DMS 273 treated with DMSO at 0.1 percent for 48 hours (cell line): ENCODE measurements around the gene SLC38A3.

Experiments
- DNase-seq: peaks from one replicate; lab custom pipeline; 2025; lab: John Stamatoyannopoulos, UW

Gene SLC38A3

GRCh38 chr3:50192689-50193141 lies 12.4 kb upstream of the SLC38A3 start:
- no peak for DNase-seq

- DNase-seq = no peak
Measured at GRCh38 chr3:50193286-50193685, 11.8 kb upstream of the SLC38A3 start.

GRCh38 chr3:50193746-50194127 lies 11.3 kb upstream of the SLC38A3 start:
- DNase-seq = no peak

GRCh38 chr3:50194128-50194902 lies 10.8 kb upstream of the SLC38A3 start:
- DNase-seq = no peak

- no peak for DNase-seq
Measured at GRCh38 chr3:50194903-50195500, 10.1 kb upstream of the SLC38A3 start.

GRCh38 chr3:50195501-50196252 lies 9.4 kb upstream of the SLC38A3 start:
- DNase-seq = no peak

GRCh38 chr3:50196253-50196801 lies 8.7 kb upstream of the SLC38A3 start:
- DNase-seq = no peak

- DNase-seq = no peak
Measured at GRCh38 chr3:50201573-50202315, 3.3 kb upstream of the SLC38A3 start.

- DNase-seq = no peak
Measured at GRCh38 chr3:50202353-50203112, 2.5 kb upstream of the SLC38A3 start.

- DNase-seq = no peak
Measured at GRCh38 chr3:50203113-50203808, 1.8 kb upstream of the SLC38A3 start.

GRCh38 chr3:50203809-50204803 lies 965 bp upstream of the SLC38A3 start:
- DNase-seq = no peak

GRCh38 chr3:50205413-50206276 lies 574 bp downstream of the SLC38A3 start:
- DNase-seq = no peak

- no peak for DNase-seq
Measured at GRCh38 chr3:50207359-50208042, 2.4 kb downstream of the SLC38A3 start.

GRCh38 chr3:50208677-50209344 lies 3.7 kb downstream of the SLC38A3 start:
- DNase-seq = no peak

GRCh38 chr3:50210176-50210509 lies 5.1 kb downstream of the SLC38A3 start:
- DNase-seq = no peak

GRCh38 chr3:50210510-50211367 lies 5.7 kb downstream of the SLC38A3 start:
- no peak for DNase-seq
